Lower leg skin (tissue), 4 donors: ENCODE results near the gene EVI5. TPM values are rescaled to one million over a fixed set of nuclear protein-coding genes. Genes with fewer than 3 reads are reported as not detected.
"Not testable (repeated sequence)": the region's sequence is repeated elsewhere in the genome, so short reads cannot be mapped to it uniquely, and the experiment has no call there.

Experiments used
- DNase-seq, 2 donors: peaks; one replicate each; pipeline ENCODE4 v3.0.0-alpha.2; 2019; ENCODE audit warnings: low spot score in 2 of 2
- H3K4me3 ChIP-seq: fragments of 200-600 bp; sonication (generic); 2 replicates; pipeline ENCODE4 v1.5.1; 2017; ENCODE audit warnings: mild to moderate bottlenecking, low read depth; ENCODE audit not compliant: poor library complexity, severe bottlenecking
- CTCF ChIP-seq, 3 donors: fragments of 450-650 bp; IDR thresholded peaks; one replicate each; pipeline ENCODE4 v1.5.1; 2016; ENCODE audit warnings: antibody characterized with exemption in 3 of 3, mild to moderate bottlenecking in 3 of 3, moderate library complexity in 2 of 3
- POLR2A ChIP-seq, 2 donors: fragments of 450-650 bp; IDR thresholded peaks; one replicate each; pipeline ENCODE4 v1.6.1; 2016 to 2017; ENCODE audit warnings: antibody characterized with exemption in 2 of 2, mild to moderate bottlenecking in 1 of 2, moderate library complexity in 1 of 2
- WGBS, 2 donors: methylation state at CpG; one replicate each; pipeline ENCODE4 v1.1.5; 2018; 5-methylcytosine and 5-hydroxymethylcytosine counted together
- intact Hi-C: fragments of 100-400 bp; cut with DNase I; formaldehyde crosslinking; loops from one replicate; pipeline ENCODE4 v1.15.0; 2023; ENCODE audit warnings: low total_unique reads
- total RNA-seq, 4 donors: library from RNA; depleted of rRNA; stranded (reverse); fragments of >200 nt; gene quantifications; one replicate each; pipeline ENCODE4 v1.1.0, GENCODE V29; 2016

Gene EVI5
- total RNA-seq, 4 donors from 2014 or later: 14.2 to 26.3 (median 21.4) TPM

- TF ChIP-seq CTCF (IDR thresholded peaks at IDR 0.05) (no peak), POLR2A (IDR thresholded peaks at IDR 0.05) (no peak)
- no peak for DNase-seq
- intact Hi-C loops: no loop called here
- WGBS, 2 donors: 84 to 85% methylated on average over 8 of the region's 8 CpGs
- no peak overlapping the region for H3K4me3 ChIP-seq
Observed at GRCh38 chr1:92743221-92743620, 41.7 kb downstream of the EVI5 start.

DNA sequence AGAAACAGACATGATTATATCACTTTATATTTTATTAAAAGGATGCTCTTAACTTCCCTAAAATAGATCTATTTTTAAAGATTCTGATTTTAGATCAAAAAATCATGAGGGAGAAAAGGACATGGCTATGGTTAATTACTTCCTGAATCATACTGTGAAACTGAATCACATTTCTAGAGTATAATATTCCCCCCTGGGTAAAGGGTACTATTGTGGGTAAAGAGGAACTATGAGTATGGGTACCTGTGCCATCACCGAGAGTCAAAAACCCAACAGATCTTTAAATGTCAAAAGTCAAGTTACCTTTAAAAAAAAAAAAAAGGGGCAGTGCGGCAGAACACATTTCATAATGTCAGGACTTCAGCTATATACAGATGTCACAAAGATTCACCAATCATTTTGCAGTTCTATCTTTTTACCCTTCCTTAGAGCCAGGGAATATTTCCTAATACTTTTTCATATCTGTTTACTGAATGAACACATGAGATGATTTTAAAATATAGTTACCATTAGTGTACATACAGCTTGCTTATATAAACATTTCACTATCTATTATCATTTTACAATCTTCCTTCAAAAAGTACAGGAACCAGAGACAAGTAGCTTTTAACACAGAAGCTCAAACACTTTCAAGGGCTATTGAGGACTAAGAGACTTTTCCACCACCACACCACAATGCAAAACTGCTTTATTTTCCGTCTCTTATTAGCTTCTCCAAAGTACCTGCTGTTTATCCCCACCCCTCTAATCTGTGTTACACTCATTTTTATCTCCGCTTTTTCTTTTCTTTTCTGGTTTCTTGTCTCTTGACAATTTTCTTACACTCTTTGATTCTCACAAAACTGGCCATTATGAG, 45.0 kb downstream of the EVI5 start:
- TF ChIP-seq CTCF (IDR thresholded peaks at IDR 0.05) (no peak), POLR2A (IDR thresholded peaks at IDR 0.05) (no peak)
- DNase-seq: no peak
- intact Hi-C loops: no loop called here
- 85 to 88% methylated on average over 4 of the region's 4 CpGs for WGBS, 2 donors
- H3K4me3 ChIP-seq: no peak overlapping the region

DNA sequence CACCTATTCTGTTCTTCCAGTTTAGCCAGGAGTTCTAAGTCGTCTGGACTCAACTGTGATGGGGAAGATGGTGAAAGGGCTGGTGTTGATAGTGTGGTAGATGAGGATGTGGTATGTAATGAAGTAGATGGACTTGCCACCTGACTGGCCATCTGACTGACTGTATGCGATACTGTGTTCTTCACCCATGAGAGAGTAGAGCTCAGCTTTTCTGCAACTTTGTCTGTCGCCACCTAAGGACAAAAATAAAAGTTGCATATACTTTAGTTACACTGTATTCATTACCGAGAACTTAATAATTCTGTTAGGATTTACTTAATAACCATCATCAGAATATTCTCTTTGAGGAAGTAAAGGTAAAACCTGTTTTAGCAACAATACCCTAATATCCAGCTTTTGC, 48.5 kb downstream of the EVI5 start:
- whole genome bisulfite sequencing, 2 donors: 84 to 87% methylated on average over 4 of the region's 4 CpGs
- DNase-seq: no peak

GRCh38 chr1:92730476-92730875, 54.4 kb downstream of the EVI5 start:
- no peak for TF ChIP-seq POLR2A (IDR thresholded peaks at IDR 0.05)
- TF ChIP-seq CTCF (IDR thresholded peaks at IDR 0.05): no peak
- 97% methylated on average over 2 of the region's 2 CpGs for WGBS, 2 donors
- H3K4me3 ChIP-seq: no peak overlapping the region
- no peak for DNase-seq
- intact Hi-C loops: no loop called here

More for the DNA sequence above, 48.5 kb downstream of the EVI5 start:
- intact Hi-C loops: no loop called here
- H3K4me3 ChIP-seq: no peak overlapping the region
- TF ChIP-seq POLR2A (IDR thresholded peaks at IDR 0.05) (no peak), CTCF (IDR thresholded peaks at IDR 0.05) (no peak)

DNA sequence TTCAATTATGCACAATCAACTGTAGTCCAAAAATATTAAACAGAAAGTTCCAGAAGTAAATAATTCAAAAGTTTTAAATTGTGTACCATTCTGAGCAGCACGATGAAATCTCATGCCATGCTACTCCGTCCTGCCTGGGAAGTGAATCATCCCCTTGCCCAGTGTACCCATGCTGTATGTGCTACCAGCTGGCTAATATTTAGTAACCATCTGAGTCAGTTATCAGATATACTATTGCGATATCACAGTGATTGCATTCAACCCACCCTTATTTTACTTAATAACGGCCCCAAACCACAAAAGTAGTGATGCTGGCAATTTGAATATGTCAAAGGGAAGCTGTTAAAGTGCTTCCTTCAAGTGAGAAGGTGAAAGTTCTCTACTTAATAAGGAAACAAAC, 56.2 kb downstream of the EVI5 start:
- TF ChIP-seq CTCF (IDR thresholded peaks at IDR 0.05) (no peak), POLR2A (IDR thresholded peaks at IDR 0.05) (no peak)
- H3K4me3 ChIP-seq: no peak overlapping the region
- intact Hi-C loops: no loop called here
- 79 to 86% methylated on average over 4 of the region's 4 CpGs for WGBS, 2 donors
- DNase-seq: no peak

DNA sequence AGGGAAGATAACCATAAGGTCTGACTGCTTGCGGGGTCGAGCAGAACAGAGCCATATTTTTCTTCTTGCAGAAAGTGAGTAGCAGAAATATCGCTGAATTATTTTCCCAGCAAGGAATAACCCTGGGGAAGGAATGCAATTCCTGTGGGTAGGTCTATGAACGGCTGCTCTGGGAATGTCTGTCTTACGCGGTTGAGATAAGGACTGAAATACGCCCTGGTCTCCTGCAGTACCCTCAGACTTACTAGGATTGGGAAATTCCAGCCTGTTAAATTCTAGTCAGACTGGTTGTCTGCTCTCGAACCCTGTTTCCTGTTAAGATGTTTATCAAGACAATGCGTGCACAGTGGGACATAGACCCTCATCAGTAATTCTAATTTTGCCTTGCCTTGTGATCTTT, 61.2 kb downstream of the EVI5 start:
- intact Hi-C loops, H3K4me3 ChIP-seq, DNase-seq: not testable (repeated sequence)
- 95% methylated on average over 9 of the region's 9 CpGs for WGBS, 2 donors
